GM21825 (cell line): Measurements from ENCODE around the gene ITPR1.
"Not testable (repeated sequence)": the region's sequence is repeated elsewhere in the genome, so short reads cannot be mapped to it uniquely, and the experiment has no call there.

Experiments
- ATAC-seq: cut with Tn5 transposase; IDR thresholded peaks from one replicate; pipeline ENCODE4 v1.9.1; 2021; ENCODE audit warnings: mild to moderate bottlenecking, moderate library complexity; ENCODE audit not compliant: unreplicated experiment

Gene ITPR1

GRCh38 chr3:4588466-4588865 lies 95.3 kb downstream of the ITPR1 start:
- no peak for ATAC-seq

GRCh38 chr3:4589475-4590097 lies 96.4 kb downstream of the ITPR1 start:
- no peak for ATAC-seq

- not testable (repeated sequence) for ATAC-seq
Observed at GRCh38 chr3:4590849-4591248, 97.7 kb downstream of the ITPR1 start.

GRCh38 chr3:4591669-4592068 lies 98.5 kb downstream of the ITPR1 start:
- ATAC-seq, result no peak

- no peak for ATAC-seq
Observed at GRCh38 chr3:4593014-4593413, 99.9 kb downstream of the ITPR1 start.

GRCh38 chr3:4595710-4596113 lies 102.6 kb downstream of the ITPR1 start:
- no peak for ATAC-seq

GRCh38 chr3:4596612-4597011 lies 103.5 kb downstream of the ITPR1 start:
- ATAC-seq, result no peak

- no peak for ATAC-seq
Observed at GRCh38 chr3:4597208-4597985, 104.2 kb downstream of the ITPR1 start.

GRCh38 chr3:4598232-4598631 lies 105.1 kb downstream of the ITPR1 start:
- not testable (repeated sequence) for ATAC-seq

- no peak for ATAC-seq
Observed at GRCh38 chr3:4599612-4600011, 106.5 kb downstream of the ITPR1 start.

- ATAC-seq, result no peak
Observed at GRCh38 chr3:4600493-4600892, 107.3 kb downstream of the ITPR1 start.

- no peak for ATAC-seq
Observed at GRCh38 chr3:4601892-4602291, 108.7 kb downstream of the ITPR1 start.

- ATAC-seq, result no peak
Observed at GRCh38 chr3:4604693-4605092, 111.5 kb downstream of the ITPR1 start.

GRCh38 chr3:4606911-4607310 lies 113.8 kb downstream of the ITPR1 start:
- ATAC-seq, result no peak

- ATAC-seq, result no peak
Observed at GRCh38 chr3:4613366-4613765, 120.2 kb downstream of the ITPR1 start.

- ATAC-seq, result no peak
Observed at GRCh38 chr3:4614070-4614469, 120.9 kb downstream of the ITPR1 start.

- no peak for ATAC-seq
Observed at GRCh38 chr3:4614927-4615326, 121.8 kb downstream of the ITPR1 start.

GRCh38 chr3:4615750-4616149 lies 122.6 kb downstream of the ITPR1 start:
- no peak for ATAC-seq

GRCh38 chr3:4623421-4623999 lies 130.4 kb downstream of the ITPR1 start:
- ATAC-seq, result no peak

- no peak for ATAC-seq
Observed at GRCh38 chr3:4627651-4628375, 134.7 kb downstream of the ITPR1 start.
